Measurements from ENCODE around the gene CTNNAL1. TPM values are rescaled to one million over a fixed set of nuclear protein-coding genes. Genes with fewer than 3 reads are reported as not detected.

CTNNAL1 gene
- polyA plus RNA-seq, 1 of the 3 experiments (the other 2 are of a cell fraction) = 32.8 TPM

GRCh38 chr9:109031241-109031640, 17.9 kb upstream of the CTNNAL1 start (continued):
- TF ChIP-seq CTCF (IDR thresholded peaks at IDR 0.05) (no peak), MEF2A (IDR thresholded peaks at IDR 0.05; ENCODE audit: borderline replicate concordance, low read depth) (no peak), GATA2 (CRISPR knock-in tag; IDR thresholded peaks at IDR 0.05) (no peak), FOXJ3 (CRISPR knock-in tag; IDR thresholded peaks at IDR 0.05) (no peak), REST (IDR thresholded peaks at IDR 0.05; ENCODE audit: low read depth, low read length) (no peak), NRF1 (IDR thresholded peaks at IDR 0.05; ENCODE audit: low read depth, low read length) (no peak)

GRCh38 chr9:109030426-109030825, 17.1 kb upstream of the CTNNAL1 start:
- ChIA-PET CTCF (no interaction called here), POLR2A (no interaction called here)
- no peak overlapping the region for H3K4me2 ChIP-seq
- TF ChIP-seq RAD21 (IDR thresholded peaks at IDR 0.05; ENCODE audit: low read length) = no peak
- no peak for TF ChIP-seq JUND (IDR thresholded peaks at IDR 0.05)
- no peak for TF ChIP-seq TAF1 (IDR thresholded peaks at IDR 0.05; ENCODE audit: borderline replicate concordance, low read depth, low read length)
- no peak for TF ChIP-seq REST (IDR thresholded peaks at IDR 0.05; ENCODE audit: low read depth, low read length)
- no peak for TF ChIP-seq ELF1 (IDR thresholded peaks at IDR 0.05)
- TF ChIP-seq EP300 (IDR thresholded peaks at IDR 0.05; ENCODE audit: borderline replicate concordance in 1 of 2, low read depth in 1 of 2, low read length in 1 of 2) = no peak
- no peak for TF ChIP-seq SIN3A (IDR thresholded peaks at IDR 0.05; ENCODE audit: borderline replicate concordance, low read depth, low read length)
- no peak for TF ChIP-seq RCOR1 (IDR thresholded peaks at IDR 0.05; ENCODE audit: low read length)
- no peak for TF ChIP-seq FOXJ3 (CRISPR knock-in tag; IDR thresholded peaks at IDR 0.05)
- no peak for TF ChIP-seq MEF2A (IDR thresholded peaks at IDR 0.05; ENCODE audit: borderline replicate concordance, low read depth)
- TF ChIP-seq IRF3 (IDR thresholded peaks at IDR 0.05; ENCODE audit: low read depth, low read length) = no peak
- TF ChIP-seq GABPA (IDR thresholded peaks at IDR 0.05; ENCODE audit: low read depth) = no peak
- no peak for TF ChIP-seq PBX3 (IDR thresholded peaks at IDR 0.05)
- H3K4me1 ChIP-seq (ENCODE audit: control insufficient read depth in 1 of 2, insufficient read depth in 2 of 2, low read depth in 1 of 2, low read length in 1 of 2) = peaks cover 0 to 10% of the 10 kb centered on the region in 2 experiments; a peak in 3 of 4 replicates
- no peak overlapping the region for H2AFZ ChIP-seq (ENCODE audit: low read depth)
- H3K79me2 ChIP-seq (ENCODE audit: insufficient read depth) = peaks cover 53% of the 10 kb centered on the region
- H3K27me3 ChIP-seq (ENCODE audit: insufficient read depth) = no peaks in the 10 kb centered on the region
- peaks cover 42 to 48% of the 10 kb centered on the region in 2 experiments for H3K36me3 ChIP-seq (replicated peaks in 1 of 2; ENCODE audit: control insufficient read depth in 1 of 2, insufficient read depth in 2 of 2, low read length in 1 of 2)
- no peak overlapping the region for H3K9ac ChIP-seq
- no peak overlapping the region for H3K27ac ChIP-seq (ENCODE audit: low read depth in 2 of 2, low read length in 1 of 2)
- 100% methylated on average over 4 of the region's 4 CpGs for WGBS (ENCODE audit: low lambda C conversion rate)
- DNase-seq = no peak
- peaks cover 7% of the 10 kb centered on the region for H3F3A ChIP-seq (replicated peaks; ENCODE audit: insufficient read depth)
- no peaks in the 10 kb centered on the region for H3K9me2 ChIP-seq
- H4K20me1 ChIP-seq (ENCODE audit: insufficient read depth) = no peaks in the 10 kb centered on the region
- no peak overlapping the region for H3K4me3 ChIP-seq (ENCODE audit: low read depth in 2 of 2, low read length in 1 of 2)
- no peaks in the 10 kb centered on the region for H3K9me3 ChIP-seq

Measured in SK-N-SH (cell line).